ENCODE results near the gene FADS3. TPM values are rescaled to one million over a fixed set of nuclear protein-coding genes. Genes with fewer than 3 reads are reported as not detected.

The FADS3 gene
- total RNA-seq, 2 donors from 2014 or later, result 368 to 393 TPM

DNA sequence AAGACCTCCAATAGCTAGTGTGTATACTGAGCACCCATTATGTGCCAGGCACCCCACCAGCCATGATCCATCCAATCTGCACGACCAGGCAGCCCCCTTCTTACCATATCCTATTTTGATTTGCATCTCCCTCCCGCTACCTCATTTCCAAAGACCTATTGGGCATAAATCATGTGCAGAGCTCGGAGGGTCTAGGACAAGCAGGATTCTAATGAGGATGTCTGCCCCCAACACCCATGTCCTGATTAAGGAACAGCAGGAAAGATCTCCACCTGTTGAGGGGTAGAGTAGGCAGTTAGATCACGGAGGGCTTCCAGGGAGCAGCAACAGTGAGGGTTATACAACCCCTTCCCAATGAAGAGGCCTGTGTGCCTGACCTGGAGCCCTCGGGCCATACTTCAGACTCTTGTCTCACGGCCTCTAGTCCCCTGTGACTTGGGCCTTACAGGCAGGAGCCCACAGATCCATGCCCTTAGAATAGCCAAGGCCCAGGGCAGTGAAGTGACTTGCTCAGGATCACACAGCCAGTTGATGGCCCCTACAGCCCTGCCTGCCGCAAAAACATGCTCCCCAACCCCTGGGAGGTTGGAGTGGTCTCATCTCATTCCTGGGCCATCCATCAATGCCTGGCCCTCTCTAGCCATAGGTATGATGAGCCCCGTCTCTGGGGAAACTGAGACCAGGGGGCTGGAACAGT lies 22.5 kb upstream of the FADS3 start:
- DNase-seq (ENCODE audit: low spot score) (no peak), ATAC-seq (ENCODE audit: insufficient number of reproducible peaks, low FRiP score, low read depth) (no peak)
- peaks cover 0 to 14% of the 10 kb centered on the region in 2 donors for H3K4me1 ChIP-seq (ENCODE audit: control insufficient read depth in 1 of 2, low read depth in 2 of 2)
- no peaks in the 10 kb centered on the region for H3K9me3 ChIP-seq
- TF ChIP-seq, protein P1, sequence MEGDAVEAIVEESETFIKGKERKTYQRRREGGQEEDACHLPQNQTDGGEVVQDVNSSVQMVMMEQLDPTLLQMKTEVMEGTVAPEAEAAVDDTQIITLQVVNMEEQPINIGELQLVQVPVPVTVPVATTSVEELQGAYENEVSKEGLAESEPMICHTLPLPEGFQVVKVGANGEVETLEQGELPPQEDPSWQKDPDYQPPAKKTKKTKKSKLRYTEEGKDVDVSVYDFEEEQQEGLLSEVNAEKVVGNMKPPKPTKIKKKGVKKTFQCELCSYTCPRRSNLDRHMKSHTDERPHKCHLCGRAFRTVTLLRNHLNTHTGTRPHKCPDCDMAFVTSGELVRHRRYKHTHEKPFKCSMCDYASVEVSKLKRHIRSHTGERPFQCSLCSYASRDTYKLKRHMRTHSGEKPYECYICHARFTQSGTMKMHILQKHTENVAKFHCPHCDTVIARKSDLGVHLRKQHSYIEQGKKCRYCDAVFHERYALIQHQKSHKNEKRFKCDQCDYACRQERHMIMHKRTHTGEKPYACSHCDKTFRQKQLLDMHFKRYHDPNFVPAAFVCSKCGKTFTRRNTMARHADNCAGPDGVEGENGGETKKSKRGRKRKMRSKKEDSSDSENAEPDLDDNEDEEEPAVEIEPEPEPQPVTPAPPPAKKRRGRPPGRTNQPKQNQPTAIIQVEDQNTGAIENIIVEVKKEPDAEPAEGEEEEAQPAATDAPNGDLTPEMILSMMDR (IDR thresholded peaks at IDR 0.05), result no peak
- no peak overlapping the region for H3K4me3 ChIP-seq
- H3K36me3 ChIP-seq, result no peaks in the 10 kb centered on the region
- H3K27ac ChIP-seq, result no peak overlapping the region
- no peaks in the 10 kb centered on the region for H3K27me3 ChIP-seq (replicated peaks; ENCODE audit: insufficient read depth)

DNA sequence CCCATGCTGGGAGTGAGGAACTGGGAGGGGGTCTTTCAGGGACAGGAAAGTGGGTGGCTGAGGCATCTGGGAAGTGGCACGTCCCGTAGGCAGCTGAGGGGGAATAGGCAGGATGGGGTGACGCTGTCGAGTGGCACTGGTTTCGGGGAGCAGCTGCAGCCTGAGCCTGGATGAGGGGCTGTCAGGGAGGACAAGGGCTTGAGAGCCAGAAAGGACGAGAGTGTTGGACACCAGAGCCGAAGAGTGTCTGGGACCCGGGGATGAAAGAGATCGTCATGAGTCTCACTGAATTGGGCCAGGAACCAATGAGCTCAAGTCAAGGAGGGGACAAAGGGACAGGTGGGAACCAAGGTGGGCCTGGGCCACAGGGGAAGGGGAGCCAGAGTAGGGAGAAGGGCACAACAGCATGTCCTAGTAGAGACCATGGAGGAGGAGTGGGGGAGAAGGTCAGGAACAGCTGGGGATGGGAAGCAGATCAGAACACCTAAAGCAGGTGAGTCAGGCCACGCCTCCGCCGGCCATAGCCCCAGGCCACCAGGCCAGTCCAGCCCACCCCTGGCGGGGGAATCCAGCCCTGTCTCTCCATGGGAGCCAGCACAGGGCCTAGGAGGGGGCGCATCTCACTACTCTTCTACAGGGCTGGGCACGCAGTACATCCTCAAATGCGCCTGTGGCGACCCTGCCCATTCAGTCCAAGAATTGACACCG lies 21.8 kb upstream of the FADS3 start:
- H3K27me3 ChIP-seq (replicated peaks; ENCODE audit: insufficient read depth), result no peaks in the 10 kb centered on the region
- no peak for DNase-seq (ENCODE audit: low spot score)
- H3K36me3 ChIP-seq, result no peaks in the 10 kb centered on the region
- no peak for ATAC-seq (ENCODE audit: insufficient number of reproducible peaks, low FRiP score, low read depth)
- H3K4me3 ChIP-seq, result no peak overlapping the region
- TF ChIP-seq, protein P1 (IDR thresholded peaks at IDR 0.05), result no peak
- no peak overlapping the region for H3K27ac ChIP-seq
- peaks cover 0 to 10% of the 10 kb centered on the region in 2 donors for H3K4me1 ChIP-seq (ENCODE audit: control insufficient read depth in 1 of 2, low read depth in 2 of 2)
- H3K9me3 ChIP-seq, result no peaks in the 10 kb centered on the region

DNA sequence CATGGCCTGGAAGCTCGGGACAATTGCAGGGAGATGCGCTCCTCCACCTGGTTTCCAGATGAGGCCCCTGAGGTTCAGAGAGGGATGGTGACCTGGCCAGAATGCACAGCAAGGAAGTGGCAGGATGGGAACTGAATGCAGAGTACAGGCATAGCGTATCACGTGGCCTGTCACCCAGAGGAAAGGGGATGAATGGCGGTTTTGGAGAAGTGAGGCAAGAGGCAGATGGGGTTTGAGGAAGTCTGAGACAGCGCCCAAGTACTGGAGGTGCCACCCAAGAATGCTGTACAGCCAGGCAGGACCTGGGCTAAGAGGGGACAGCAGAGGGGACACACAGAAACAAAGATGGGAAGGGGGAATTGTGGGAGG lies 21.2 kb upstream of the FADS3 start:
- Histone ChIP-seq H3K4me1 (ENCODE audit: control insufficient read depth in 1 of 2, low read depth in 2 of 2) (peaks cover 0 to 5% of the 10 kb centered on the region in 2 donors), H3K36me3 (peaks cover 4% of the 10 kb centered on the region), H3K9me3 (no peaks in the 10 kb centered on the region), H3K27ac (no peak overlapping the region), H3K4me3 (no peak overlapping the region), H3K27me3 (replicated peaks; ENCODE audit: insufficient read depth) (no peaks in the 10 kb centered on the region)
- ATAC-seq (ENCODE audit: insufficient number of reproducible peaks, low FRiP score, low read depth) (no peak), DNase-seq (ENCODE audit: low spot score) (no peak)
- TF ChIP-seq, protein P1 (IDR thresholded peaks at IDR 0.05), result no peak

GRCh38 chr11:61911701-61912529 lies 20.6 kb upstream of the FADS3 start:
- H3K36me3 ChIP-seq, result peaks cover 9% of the 10 kb centered on the region
- no peaks in the 10 kb centered on the region for H3K27me3 ChIP-seq (replicated peaks; ENCODE audit: insufficient read depth)
- no peaks in the 10 kb centered on the region for H3K9me3 ChIP-seq
- peaks cover 0 to 5% of the 10 kb centered on the region in 2 donors for H3K4me1 ChIP-seq (ENCODE audit: control insufficient read depth in 1 of 2, low read depth in 2 of 2)
- TF ChIP-seq, protein P1 (IDR thresholded peaks at IDR 0.05), result no peak
- no peak overlapping the region for H3K4me3 ChIP-seq
- no peak for ATAC-seq (ENCODE audit: insufficient number of reproducible peaks, low FRiP score, low read depth)
- H3K27ac ChIP-seq, result peak overlapping the region in 1 of 2 donors; percentile 13
- no peak for DNase-seq (ENCODE audit: low spot score)

Measured in thoracic aorta (tissue), 2 donors.